Pericardium fibroblast (primary cell): ENCODE data around the gene GAD2. TPM values are rescaled to one million over a fixed set of nuclear protein-coding genes. Genes with fewer than 3 reads are reported as not detected.

ENCODE experiments used
- total RNA-seq: library from RNA; depleted of rRNA; stranded (reverse); fragments of >200 nt; gene quantifications from 2 replicates; pipeline ENCODE4 v1.2.3, GENCODE V29; 2015

Gene GAD2
- not detected in 2 replicates for total RNA-seq

DNA sequence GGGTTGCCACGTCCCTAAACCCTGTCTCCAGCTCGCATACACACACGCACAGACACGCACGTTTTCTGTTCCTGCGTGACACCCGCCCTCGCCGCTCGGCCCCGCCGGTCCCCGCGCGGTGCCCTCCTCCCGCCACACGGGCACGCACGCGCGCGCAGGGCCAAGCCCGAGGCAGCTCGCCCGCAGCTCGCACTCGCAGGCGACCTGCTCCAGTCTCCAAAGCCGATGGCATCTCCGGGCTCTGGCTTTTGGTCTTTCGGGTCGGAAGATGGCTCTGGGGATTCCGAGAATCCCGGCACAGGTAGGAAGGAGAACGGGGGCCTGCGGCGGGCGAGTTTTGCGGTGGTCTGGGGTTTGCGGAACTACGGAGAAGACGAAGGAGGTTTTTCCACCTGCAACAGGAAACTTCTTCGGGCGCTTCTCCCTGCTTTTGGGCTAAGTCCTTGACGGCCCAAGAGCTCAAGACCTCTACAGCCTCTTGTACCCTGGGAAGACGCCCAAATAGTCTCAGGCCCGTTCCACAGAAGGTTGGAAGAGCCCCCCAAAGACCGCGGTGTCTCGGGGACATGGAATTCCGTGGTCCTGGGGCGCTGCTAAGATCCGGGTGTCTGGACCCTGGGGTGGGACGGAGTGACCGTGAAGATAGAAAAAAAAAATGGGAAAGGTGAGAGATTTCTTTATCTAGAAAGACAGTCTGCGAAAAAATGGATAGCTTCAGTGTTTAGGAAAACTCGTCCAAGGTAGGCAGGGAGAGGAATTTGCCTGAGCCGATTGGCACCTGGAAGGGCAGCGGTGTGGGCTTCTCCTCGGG, at the start of gene GAD2:
Gene GAD2 (plus strand): TSS at position 190 of the 811 bp plus-strand sequence. CDS start 36 bp downstream, at position 226.

Other genes with a start within 250 kb of the GAD2 start
- 0.51 TPM in 1 of 2 replicates, not detected in the other for gene APBB1IP, start 221.6 kb downstream of the GAD2 start, total RNA-seq